ENCODE measurements around the gene DCUN1D1.

DCUN1D1 gene

DNA sequence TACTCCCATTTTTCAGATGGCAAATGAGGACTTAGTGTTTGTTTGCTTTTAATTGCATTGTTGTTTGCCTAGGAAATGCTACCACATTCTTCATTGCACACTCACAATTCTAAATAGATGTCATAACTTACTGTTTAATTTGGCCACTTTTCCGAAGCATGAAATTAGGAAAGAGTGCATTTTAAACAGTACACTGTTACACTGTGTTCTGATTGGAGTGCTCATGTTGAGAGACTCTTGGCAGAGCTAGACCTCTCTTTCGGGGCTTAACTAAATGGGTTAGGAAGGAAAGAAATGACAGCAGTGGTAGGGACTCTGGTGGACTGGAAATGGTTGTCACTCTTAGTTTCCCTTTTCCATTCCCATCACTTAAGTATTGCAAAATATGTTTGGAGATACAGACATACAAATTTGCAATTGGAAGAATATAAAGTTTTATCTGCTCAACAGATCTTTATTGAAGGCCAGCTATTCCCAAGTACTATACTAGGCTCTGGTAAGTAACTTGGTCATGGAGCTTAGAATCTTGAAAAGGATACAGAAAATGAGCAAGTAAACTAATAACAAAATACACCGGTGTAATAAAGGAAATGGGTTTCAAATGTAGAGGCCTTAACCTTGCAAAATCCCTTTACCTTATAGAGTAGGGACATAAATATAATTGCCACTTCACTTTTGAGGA lies 90.2 kb downstream of the DCUN1D1 start:
- DNase-seq (ENCODE audit: low spot score), result no peak

All from hepatic stellate cell (primary cell).